GM21447 (cell line): ENCODE results near the gene SMCO4.

Experiments
- ATAC-seq: cut with Tn5 transposase; IDR thresholded peaks from one replicate; pipeline ENCODE4 v1.9.1; 2021; ENCODE audit not compliant: unreplicated experiment

Gene SMCO4

GRCh38 chr11:93560199-93560932, 17.2 kb upstream of the SMCO4 start:
- ATAC-seq: no peak

- ATAC-seq: no peak
These were observed 16.5 kb upstream of the SMCO4 start for GRCh38 chr11:93559681-93560080.

GRCh38 chr11:93552874-93553273, 9.7 kb upstream of the SMCO4 start:
- no peak for ATAC-seq

GRCh38 chr11:93549976-93550375, 6.8 kb upstream of the SMCO4 start:
- no peak for ATAC-seq

- no peak for ATAC-seq
These were observed 5.6 kb upstream of the SMCO4 start for GRCh38 chr11:93548679-93549319.

- no peak for ATAC-seq
These were observed 4.6 kb upstream of the SMCO4 start for GRCh38 chr11:93547773-93548172.

- ATAC-seq: no peak
These were observed 3.8 kb upstream of the SMCO4 start for GRCh38 chr11:93547028-93547427.

- ATAC-seq: no peak
These were observed 2.4 kb upstream of the SMCO4 start for GRCh38 chr11:93545566-93545965.

- peak; percentile 35 for ATAC-seq
These were observed 371 bp downstream of the SMCO4 start for GRCh38 chr11:93542811-93543229.

GRCh38 chr11:93541884-93542810, 1.0 kb downstream of the SMCO4 start:
- ATAC-seq: peak; percentile 55

- no peak for ATAC-seq
These were observed 2.2 kb downstream of the SMCO4 start for GRCh38 chr11:93540896-93541553.

- no peak for ATAC-seq
These were observed 2.9 kb downstream of the SMCO4 start for GRCh38 chr11:93540337-93540736.

GRCh38 chr11:93537767-93538261, 5.4 kb downstream of the SMCO4 start:
- no peak for ATAC-seq

GRCh38 chr11:93537049-93537448, 6.1 kb downstream of the SMCO4 start:
- no peak for ATAC-seq

GRCh38 chr11:93536101-93536861, 6.9 kb downstream of the SMCO4 start:
- peak; percentile 16 for ATAC-seq

GRCh38 chr11:93535578-93535977, 7.6 kb downstream of the SMCO4 start:
- ATAC-seq: peak; percentile 84

GRCh38 chr11:93532806-93533205, 10.4 kb downstream of the SMCO4 start:
- ATAC-seq: no peak

- no peak for ATAC-seq
These were observed 10.9 kb downstream of the SMCO4 start for GRCh38 chr11:93532281-93532789.

GRCh38 chr11:93530468-93530826, 12.7 kb downstream of the SMCO4 start:
- no peak for ATAC-seq
